KOPT-K1 (cell line): ENCODE data around the gene EFCAB7.
"Not testable (repeated sequence)": the region's sequence is repeated elsewhere in the genome, so short reads cannot be mapped to it uniquely, and the experiment has no call there.

Experiments
- H3K27ac ChIP-seq: fragments of 200-600 bp; sonication (generic); 2 replicates; pipeline ENCODE4 v1.5.1; 2016; ENCODE audit warnings: antibody characterized with exemption, mild to moderate bottlenecking, low read depth, low read length; ENCODE audit not compliant: poor library complexity, severe bottlenecking
- H3K36me3 ChIP-seq: fragments of 200-600 bp; sonication (generic); 2 replicates; pipeline ENCODE4 v1.5.1; 2017; ENCODE audit warnings: antibody characterized with exemption, mild to moderate bottlenecking, low read length, moderate library complexity; ENCODE audit not compliant: insufficient read depth
- H3K9me3 ChIP-seq: fragments of 200-600 bp; sonication (generic); 2 replicates; pipeline ENCODE4 v1.5.1; 2017; ENCODE audit warnings: antibody characterized with exemption, low read length, mild to moderate bottlenecking; ENCODE audit not compliant: insufficient read depth, poor library complexity, severe bottlenecking

EFCAB7 gene

DNA sequence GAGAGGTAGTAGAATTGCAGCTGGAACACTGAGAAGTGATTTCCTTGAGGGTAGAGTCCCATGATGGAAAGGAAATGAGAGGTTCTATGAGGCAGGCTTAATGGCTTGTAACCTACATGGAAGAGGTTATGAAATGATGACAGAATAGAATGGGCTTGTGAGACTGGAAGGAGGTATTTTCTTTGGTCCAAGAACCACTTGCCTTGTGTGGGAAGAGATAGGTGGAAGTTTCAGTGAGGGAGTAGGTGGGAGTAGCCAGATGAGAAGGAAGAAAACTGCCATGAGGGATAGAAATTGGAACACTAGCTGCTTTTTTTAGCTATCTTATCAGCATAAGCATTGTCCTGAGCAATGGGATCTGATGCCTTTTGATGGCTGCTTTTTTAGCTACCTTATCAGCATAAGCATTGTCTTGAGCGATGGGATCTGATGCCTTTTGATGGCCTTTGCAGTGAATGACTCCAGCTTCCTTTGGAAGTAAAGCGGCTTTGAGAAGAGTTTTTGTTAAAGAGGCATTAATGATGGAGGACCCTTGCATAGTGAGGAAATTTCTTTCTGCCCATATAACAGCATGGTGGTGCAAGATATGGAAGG lies 51.0 kb downstream of the EFCAB7 start:
- H3K9me3 ChIP-seq, H3K27ac ChIP-seq, H3K36me3 ChIP-seq: not testable (repeated sequence)

GRCh38 chr1:63575340-63575826 lies 52.1 kb downstream of the EFCAB7 start:
- Histone ChIP-seq H3K27ac (no peak overlapping the region), H3K36me3 (no peaks in the 10 kb centered on the region), H3K9me3 (peaks cover 3% of the 10 kb centered on the region)

DNA sequence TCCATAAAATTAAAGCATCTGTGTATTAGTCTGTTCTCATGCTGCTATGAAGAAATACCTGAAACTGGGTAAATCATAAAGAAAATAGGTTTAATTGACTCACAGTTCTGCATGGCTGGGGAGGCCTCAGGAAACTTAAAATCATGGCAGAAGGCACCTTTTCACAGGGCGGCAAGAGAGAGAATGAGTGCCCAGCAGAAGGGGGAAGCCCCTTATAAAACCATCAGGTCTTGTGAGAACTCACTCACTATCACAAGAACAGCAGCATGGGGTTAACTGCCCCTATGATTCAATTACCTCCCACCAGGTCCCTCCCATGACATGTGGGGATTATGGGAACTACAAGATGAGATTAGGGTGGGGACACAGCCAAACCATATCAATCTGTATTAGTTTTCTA lies 63.0 kb downstream of the EFCAB7 start:
- H3K36me3 ChIP-seq, H3K27ac ChIP-seq: not testable (repeated sequence)
- peaks cover 18% of the 10 kb centered on the region for H3K9me3 ChIP-seq

- no peaks in the 10 kb centered on the region; the same call in 1 of the 2 replicates for H3K36me3 ChIP-seq
- H3K27ac ChIP-seq = no peak overlapping the region
- no peaks in the 10 kb centered on the region for H3K9me3 ChIP-seq
Measured at GRCh38 chr1:63590166-63590560, 66.8 kb downstream of the EFCAB7 start.

DNA sequence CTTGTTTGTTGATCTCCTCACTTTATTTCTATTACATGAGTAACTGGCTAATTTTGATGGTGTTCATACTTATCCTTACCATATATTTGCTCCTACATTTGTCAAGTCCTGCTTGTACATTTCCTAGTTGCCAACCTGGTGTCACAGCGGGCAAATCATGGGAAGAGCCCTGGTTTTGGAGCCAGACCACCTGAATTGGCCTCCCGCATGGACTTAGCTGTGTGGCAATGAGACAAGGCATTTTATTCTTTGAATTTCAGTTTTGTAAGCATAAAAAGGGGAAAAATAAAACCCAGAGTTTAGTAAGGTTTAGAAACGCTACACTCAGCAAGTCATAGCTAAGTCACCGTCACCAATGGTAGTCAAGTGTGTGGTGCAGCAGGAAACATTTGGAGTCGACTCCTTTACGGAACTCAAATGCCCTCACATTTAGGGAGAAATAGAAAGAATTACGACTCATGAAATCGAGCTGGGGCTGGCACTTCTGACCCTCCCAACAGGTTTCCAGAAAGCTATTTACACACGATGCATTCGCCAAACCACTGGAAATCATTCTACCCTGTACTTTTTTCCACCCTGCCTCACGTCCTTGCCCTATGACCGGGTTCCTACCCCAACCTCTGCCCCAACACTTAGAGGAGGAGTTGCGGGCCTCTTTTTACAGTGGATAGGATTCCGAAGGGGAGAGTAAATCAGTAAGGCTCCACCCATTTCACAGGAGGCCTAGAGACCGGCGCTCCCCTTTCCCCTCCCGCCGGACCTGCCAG lies 69.4 kb downstream of the EFCAB7 start:
- no peaks in the 10 kb centered on the region for H3K9me3 ChIP-seq
- no peaks in the 10 kb centered on the region; the same call in 1 of the 2 replicates for H3K36me3 ChIP-seq
- peak overlapping the region; percentile 83 for H3K27ac ChIP-seq

- Histone ChIP-seq H3K36me3 (no peaks in the 10 kb centered on the region; the same call in 1 of the 2 replicates), H3K9me3 (no peaks in the 10 kb centered on the region), H3K27ac (peak within 1 kb of the TSS; percentile 83)
Measured at GRCh38 chr1:63593303-63593885, 70.1 kb downstream of the EFCAB7 start, which contains the start of gene PGM1. Gene PGM1, plus strand, starts transcription at chr1:63593411. Its CDS starts 78 bp downstream, at chr1:63593489.

GRCh38 chr1:63593886-63594605 lies 70.7 kb downstream of the EFCAB7 start:
- Histone ChIP-seq H3K36me3 (0 out of 2 replicates have a peak, but pooled peaks cover 5% of the 10 kb centered on the region), H3K27ac (peak overlapping the region; percentile 83), H3K9me3 (no peaks in the 10 kb centered on the region)

- Histone ChIP-seq H3K27ac (no peak overlapping the region), H3K36me3 (0 out of 2 replicates have a peak, but pooled peaks cover 5% of the 10 kb centered on the region), H3K9me3 (no peaks in the 10 kb centered on the region)
Measured at GRCh38 chr1:63595435-63595834, 72.1 kb downstream of the EFCAB7 start.

DNA sequence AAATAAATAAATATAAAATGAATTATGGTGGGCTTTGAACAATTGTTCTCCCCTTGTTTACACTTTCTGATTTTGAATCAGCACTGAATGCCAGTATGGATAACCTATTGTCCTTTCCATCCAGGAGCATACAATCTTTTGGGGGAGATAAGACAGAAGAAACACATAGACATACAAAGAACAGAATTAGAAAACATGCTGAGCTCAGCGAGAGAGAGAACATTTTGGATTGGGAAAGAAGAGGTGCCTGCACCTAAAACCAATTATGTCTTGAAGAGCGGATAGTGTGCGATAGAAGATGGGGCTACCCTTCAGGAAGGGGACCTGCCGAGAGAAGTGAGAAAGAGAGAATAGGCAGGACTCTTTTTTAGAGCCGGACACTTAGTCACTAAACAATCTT lies 76.5 kb downstream of the EFCAB7 start:
- no peak overlapping the region for H3K27ac ChIP-seq
- 0 out of 2 replicates have a peak, but pooled peaks cover 5% of the 10 kb centered on the region for H3K36me3 ChIP-seq
- no peaks in the 10 kb centered on the region for H3K9me3 ChIP-seq

DNA sequence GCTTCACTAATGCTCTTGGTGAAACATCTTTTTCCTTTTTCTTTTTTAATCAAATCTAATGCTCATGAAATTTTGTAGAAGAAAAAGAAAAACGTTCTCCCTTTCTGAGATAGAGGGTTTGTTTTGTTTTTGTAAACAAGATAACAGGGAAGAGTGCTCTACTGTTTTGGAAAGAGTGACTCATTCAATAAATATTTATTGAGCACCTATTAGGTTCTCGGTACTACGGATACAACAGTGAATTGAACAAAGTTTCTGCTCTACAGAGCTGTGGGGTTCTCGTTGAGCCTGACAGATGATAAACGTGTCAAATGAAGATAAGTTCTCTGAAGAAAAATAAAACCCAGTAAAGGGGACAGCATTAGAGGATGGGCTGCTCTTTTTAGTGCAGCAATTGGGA lies 76.9 kb downstream of the EFCAB7 start:
- H3K27ac ChIP-seq = no peak overlapping the region
- no peaks in the 10 kb centered on the region for H3K9me3 ChIP-seq
- 0 out of 2 replicates have a peak, but pooled peaks cover 5% of the 10 kb centered on the region for H3K36me3 ChIP-seq

GRCh38 chr1:63601061-63601460 lies 77.7 kb downstream of the EFCAB7 start:
- 0 out of 2 replicates have a peak, but pooled peaks cover 5% of the 10 kb centered on the region for H3K36me3 ChIP-seq
- H3K9me3 ChIP-seq = no peaks in the 10 kb centered on the region
- H3K27ac ChIP-seq = no peak overlapping the region

DNA sequence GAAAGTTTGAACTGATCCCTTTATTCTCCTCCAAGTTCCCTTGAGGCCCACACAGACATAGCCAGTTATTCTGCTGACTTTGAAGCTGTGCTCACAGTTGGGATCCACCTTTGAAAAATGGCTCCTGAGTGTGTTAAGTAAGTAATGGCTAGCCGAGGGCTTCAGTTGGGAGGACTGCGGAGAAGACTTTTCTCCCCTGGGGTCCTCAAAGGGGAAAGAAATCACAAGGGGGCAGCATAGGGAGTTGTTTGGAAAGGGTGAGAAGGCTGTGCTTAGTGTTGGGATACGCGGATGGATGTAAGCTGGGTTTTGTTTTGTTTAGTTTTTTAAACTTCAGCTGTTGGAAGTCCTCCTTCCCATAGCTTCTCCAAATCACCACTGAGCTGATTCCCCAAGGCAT lies 78.1 kb downstream of the EFCAB7 start:
- 0 out of 2 replicates have a peak, but pooled peaks cover 5% of the 10 kb centered on the region for H3K36me3 ChIP-seq
- no peaks in the 10 kb centered on the region for H3K9me3 ChIP-seq
- no peak overlapping the region for H3K27ac ChIP-seq

GRCh38 chr1:63601912-63602311 lies 78.6 kb downstream of the EFCAB7 start:
- Histone ChIP-seq H3K27ac (no peak overlapping the region), H3K9me3 (no peaks in the 10 kb centered on the region), H3K36me3 (0 out of 2 replicates have a peak, but pooled peaks cover 5% of the 10 kb centered on the region)

- Histone ChIP-seq H3K27ac (no peak overlapping the region), H3K9me3 (no peaks in the 10 kb centered on the region), H3K36me3 (0 out of 2 replicates have a peak, but pooled peaks cover 5% of the 10 kb centered on the region)
Measured at GRCh38 chr1:63602629-63603028, 79.3 kb downstream of the EFCAB7 start.

DNA sequence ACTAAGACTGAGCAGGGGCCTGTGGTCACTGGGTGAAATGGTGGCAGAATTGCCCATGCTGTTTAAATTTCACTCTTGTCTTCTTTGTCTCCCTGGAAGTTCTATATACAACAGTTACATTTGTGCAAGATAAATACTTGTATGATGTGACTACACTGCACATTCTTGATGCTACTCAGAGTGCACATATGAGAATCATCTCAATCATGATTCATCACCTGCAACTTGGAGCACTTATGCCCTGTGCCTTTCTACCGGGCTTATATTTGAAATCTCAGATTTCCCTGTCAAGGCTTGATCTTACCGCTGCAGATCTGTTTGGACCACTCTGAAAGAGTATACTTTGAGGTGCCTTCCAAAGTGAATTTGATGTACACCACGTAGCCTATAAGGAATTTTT lies 80.5 kb downstream of the EFCAB7 start:
- Histone ChIP-seq H3K27ac (no peak overlapping the region), H3K9me3 (no peaks in the 10 kb centered on the region), H3K36me3 (0 out of 2 replicates have a peak, but pooled peaks cover 2% of the 10 kb centered on the region)
